GM15510 (cell line): ENCODE data around the gene REN.

ENCODE experiments used
- POLR2A ChIP-seq: IDR thresholded peaks from 3 replicates; pipeline ENCODE4 v1.6.1; 2011; ENCODE audit warnings: borderline replicate concordance; ENCODE audit not compliant: insufficient read length; ENCODE audit errors: extremely low read depth

REN gene

GRCh38 chr1:204172404-204173029 is 6.4 kb upstream of the REN start:
- no peak for TF ChIP-seq POLR2A

GRCh38 chr1:204171751-204172178 is 5.6 kb upstream of the REN start:
- TF ChIP-seq POLR2A = no peak

- TF ChIP-seq POLR2A = no peak
These were observed 4.5 kb upstream of the REN start for GRCh38 chr1:204170494-204171155.

GRCh38 chr1:204169858-204170257 is 3.7 kb upstream of the REN start:
- no peak for TF ChIP-seq POLR2A

GRCh38 chr1:204167730-204168129 is 1.6 kb upstream of the REN start:
- TF ChIP-seq POLR2A = no peak

GRCh38 chr1:204162494-204163074 is 3.6 kb downstream of the REN start:
- no peak for TF ChIP-seq POLR2A

- TF ChIP-seq POLR2A = no peak
These were observed 4.3 kb downstream of the REN start for GRCh38 chr1:204161609-204162493.

- TF ChIP-seq POLR2A = no peak
These were observed 8.2 kb downstream of the REN start for GRCh38 chr1:204157962-204158361.

- TF ChIP-seq POLR2A = no peak
These were observed 10.3 kb downstream of the REN start for GRCh38 chr1:204155881-204156280.

- TF ChIP-seq POLR2A = no peak
These were observed 11.4 kb downstream of the REN start for GRCh38 chr1:204154568-204155255.

- no peak for TF ChIP-seq POLR2A
These were observed 12.5 kb downstream of the REN start for GRCh38 chr1:204153667-204154066.

GRCh38 chr1:204152310-204153044 is 13.7 kb downstream of the REN start:
- no peak for TF ChIP-seq POLR2A

GRCh38 chr1:204151552-204152309 is 14.4 kb downstream of the REN start, which contains the start of gene ETNK2:
ETNK2 (minus strand) TSS chr1:204152044; CDS start chr1:204151852, 192 bp downstream.
- no peak for TF ChIP-seq POLR2A
